Stimulated activated naive CD4-positive, alpha-beta T cell (primary cell): ENCODE results near the gene STX5.
"Not testable (repeated sequence)": the region's sequence is repeated elsewhere in the genome, so short reads cannot be mapped to it uniquely, and the experiment has no call there.

Source experiments
- DNase-seq, 6 experiments: peaks; one replicate each; lab custom pipeline; 2025; lab: John Stamatoyannopoulos, UW

The STX5 gene

GRCh38 chr11:62830904-62831519, 839 bp downstream of the STX5 start:
- DNase-seq = peak in 2 of 6 experiments; percentile 24 to 44

DNA sequence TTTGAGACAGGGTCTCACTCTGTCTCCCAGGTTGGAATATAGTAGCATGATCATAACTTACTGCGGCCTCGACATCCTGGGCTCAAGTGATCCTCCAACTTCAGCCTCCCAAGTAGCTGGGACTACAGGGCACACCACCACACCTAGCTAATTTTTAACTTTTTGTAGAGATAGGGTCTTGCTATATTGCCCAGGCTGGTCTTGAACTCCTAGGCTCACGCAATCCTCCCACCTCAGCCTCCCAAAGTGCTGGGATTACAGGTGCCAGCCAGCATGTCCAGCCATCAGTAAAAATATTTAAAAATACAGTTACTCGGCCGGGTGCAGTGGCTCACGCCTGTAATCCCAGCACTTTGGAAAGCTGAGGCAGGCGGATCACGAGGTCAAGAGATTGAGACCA, 3.7 kb downstream of the STX5 start:
- DNase-seq = not testable (repeated sequence)

DNA sequence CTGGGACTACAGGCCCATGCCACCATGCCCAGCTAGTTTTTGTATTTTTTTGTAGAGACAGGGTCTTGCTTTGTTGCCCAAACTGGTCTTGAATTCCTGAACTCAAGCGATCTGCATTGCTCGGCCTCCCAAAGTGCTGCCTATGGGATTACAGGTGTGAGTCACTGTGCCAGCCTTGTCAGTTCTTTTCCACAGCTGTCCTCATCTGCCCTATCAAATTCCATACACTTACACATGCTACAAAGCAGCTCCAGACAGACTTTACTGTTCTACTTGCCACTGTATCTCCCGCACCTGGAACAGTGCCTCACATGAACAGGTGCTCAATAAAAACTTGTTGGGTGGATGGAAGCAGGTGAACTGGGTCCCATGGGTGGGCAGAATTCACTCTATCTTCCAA, 8.2 kb downstream of the STX5 start:
- DNase-seq = no peak

DNA sequence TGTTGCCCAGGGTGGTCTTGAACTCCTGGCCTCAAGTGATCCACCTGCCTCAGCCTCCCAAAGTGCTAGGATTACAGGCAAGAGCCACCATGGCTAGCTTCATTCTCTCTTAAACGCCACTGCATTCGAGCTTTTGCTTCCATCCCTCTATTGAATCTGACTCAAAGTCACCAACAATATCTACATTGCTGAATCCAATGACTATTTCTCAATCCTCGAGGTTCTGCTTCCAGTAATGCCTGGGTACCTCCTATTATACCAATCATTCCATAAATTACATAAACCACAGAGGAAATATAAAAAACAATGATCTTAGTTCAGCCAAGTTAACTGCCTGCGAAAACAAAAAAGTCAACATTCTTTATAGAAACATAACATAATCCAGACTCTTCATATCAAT, 14.7 kb downstream of the STX5 start:
- no peak for DNase-seq

- no peak for DNase-seq
Observed at GRCh38 chr11:62816557-62816956, 15.3 kb downstream of the STX5 start.

DNA sequence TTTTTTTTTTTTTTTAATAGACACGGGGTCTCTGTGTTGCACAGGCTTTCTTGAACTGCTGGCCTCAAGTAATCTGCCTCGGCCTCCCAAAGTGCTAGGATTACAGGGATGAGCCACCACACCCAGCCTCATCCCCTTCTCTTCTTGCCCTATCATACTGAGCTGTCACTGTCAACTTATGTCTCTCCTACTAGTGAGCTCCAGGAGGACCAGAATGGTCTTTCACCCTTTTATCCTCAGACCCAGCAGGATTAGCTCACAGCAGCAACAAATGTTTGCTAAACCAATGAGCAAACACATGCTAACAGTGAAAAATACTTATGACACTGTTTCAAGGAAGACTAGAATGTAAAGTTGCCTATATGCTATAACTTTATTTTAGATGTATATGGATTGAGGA, 20.2 kb downstream of the STX5 start:
- no peak for DNase-seq

GRCh38 chr11:62810748-62811147, 21.1 kb downstream of the STX5 start:
- no peak for DNase-seq

DNA sequence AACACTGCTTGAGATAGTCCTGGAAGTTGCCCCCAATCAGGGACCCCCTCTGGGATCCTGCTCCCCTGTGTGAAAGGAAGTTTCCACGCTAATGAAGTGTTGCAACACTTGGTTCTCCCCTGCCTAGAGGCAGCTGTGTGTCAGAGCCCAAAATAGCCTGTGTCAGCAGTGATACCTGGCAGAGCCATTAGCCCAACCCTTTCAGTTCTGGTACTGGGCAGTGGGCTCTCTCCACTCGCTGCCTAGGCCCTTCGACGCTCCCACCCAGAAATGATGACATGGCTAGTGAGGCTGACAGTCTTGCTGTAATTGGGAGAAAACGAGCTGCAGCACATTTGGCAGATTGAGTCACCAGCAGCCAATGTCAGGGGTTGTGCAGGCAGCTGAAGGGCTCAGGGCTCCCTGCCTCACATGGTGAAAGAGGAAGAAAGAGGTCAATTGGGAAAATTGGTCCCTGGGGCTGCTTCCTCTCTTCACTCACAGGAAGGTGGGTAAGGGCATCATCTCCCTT, 25.2 kb downstream of the STX5 start:
- no peak for DNase-seq

- peak in 1 of 6 experiments; percentile 40 for DNase-seq
Observed at GRCh38 chr11:62805961-62806441, 25.9 kb downstream of the STX5 start.

GRCh38 chr11:62805076-62805892, 26.6 kb downstream of the STX5 start, which contains the start of gene NXF1:
Gene NXF1 (minus strand): TSS chr11:62805440. CDS start chr11:62805356, 84 bp downstream.
- peak; percentile 92 to 98 (median 94) for DNase-seq

DNA sequence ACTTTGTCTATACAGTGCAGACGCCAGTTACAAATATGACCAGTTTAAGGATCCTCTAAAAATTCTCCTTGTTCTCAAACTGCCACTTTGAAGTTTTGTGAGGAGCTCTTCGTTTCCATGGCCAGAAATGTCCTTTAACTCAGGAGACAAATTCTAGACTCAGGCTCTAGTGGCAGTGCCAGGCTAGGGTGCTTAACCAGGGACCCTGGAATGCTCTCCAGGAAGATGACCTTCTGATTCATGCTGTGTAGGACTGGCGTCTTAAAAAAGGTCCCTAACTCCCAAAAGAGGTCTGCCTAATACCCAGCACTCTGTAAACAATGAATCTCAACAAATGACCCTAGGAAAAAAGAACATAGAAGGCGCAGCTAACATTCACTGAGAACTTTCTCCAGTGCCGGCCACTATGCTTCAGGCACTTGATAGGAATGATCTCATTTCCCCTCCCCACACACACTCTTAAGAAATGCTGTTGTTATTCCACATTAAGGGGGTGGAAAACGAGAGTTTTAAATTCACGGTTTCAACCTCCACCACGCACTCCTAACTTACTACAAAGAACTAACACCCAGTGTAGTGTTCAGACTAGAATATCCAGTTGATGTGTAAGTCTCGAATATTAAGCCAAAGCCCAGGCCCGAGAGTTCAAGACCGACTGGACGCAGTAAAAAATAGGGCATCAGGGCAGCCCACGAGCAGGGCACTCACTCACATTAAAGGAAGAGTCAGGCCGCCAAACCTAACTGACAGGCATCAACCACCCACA, 27.4 kb downstream of the STX5 start:
- no peak for DNase-seq

DNA sequence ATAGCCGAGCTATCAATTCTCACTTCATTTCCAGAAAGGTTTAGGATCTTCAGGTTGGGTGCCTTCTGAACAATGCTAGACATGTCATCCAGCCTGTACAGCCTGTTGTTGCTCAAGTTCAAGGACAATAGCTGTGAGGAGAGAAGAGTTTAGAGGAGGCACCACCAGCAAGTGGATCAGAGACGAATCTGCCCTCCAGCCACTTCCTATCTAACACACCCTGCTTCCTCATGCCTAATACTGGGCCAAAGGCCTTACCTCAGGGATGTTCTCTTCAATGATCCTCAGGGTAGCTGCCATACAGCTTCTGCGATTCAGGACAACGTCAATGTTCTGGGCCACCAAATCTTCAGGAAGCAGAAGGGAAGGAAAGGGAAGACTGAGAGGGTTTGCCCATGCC, 30.8 kb downstream of the STX5 start:
- DNase-seq = no peak

DNA sequence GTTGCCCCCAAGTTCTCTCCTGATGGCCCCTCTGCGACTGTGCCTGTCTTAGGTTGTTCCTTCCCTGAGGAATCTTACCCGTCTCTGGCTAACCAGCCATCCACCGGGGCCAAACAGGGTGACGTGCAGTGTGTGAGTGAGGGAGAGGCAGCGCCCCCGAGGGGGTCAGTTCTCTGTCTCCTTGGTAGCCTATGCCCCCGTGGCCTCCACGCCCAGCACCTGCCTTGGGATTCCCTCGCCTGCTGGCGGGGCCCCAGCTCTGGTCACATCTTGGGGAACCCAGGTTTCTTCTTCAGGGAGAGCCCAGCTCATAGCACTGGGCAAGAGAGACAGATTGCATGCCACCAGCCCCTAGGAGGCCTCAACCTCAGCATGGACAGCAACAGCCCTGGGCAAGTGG, 32.4 kb downstream of the STX5 start:
- DNase-seq = no peak

DNA sequence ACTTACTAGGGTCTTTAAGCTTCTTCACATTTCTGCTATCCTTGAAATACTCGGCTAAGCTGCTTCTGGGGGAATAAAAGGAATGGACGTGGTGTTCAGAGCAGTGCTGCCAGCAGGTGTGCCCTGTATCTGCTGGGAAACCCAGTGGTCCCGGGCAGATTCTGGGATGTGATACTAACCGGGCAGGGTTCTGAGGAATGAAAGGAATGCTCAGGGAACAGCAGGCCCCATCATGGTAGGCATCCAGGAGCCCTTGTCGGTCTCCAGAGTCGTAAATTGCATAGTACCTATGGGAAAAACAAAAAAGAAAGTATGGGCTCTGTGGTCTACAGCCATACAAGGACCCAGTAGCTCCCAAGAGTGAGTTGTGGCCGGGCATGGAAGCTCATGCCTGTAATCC, 35.6 kb downstream of the STX5 start:
- no peak for DNase-seq

DNA sequence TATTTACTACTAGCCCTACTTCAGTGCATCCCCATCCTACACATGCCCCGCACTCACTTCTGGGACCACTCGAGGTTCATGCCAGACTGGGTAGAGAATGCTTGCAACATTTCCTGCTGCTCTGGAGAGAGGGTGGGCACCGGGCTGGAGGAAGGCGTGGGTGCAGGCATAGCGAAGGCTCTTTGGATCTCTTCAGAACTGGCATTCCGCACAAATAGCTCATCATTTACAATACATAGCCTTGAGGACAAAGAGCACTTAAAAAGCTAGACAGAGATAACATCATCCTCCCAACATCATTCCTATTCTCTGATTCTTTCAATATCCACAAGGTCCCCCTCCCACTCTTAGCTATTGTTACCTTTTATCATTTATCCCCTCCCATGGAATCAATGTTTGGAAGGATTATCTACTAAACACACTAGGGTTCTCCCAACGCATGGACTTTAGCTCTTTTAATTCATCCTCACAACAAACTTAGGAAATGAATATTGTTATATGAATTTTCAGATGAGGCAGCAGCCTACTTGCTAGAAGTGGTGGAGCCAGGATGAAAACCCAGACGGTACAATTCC, 37.6 kb downstream of the STX5 start:
- DNase-seq = no peak

GRCh38 chr11:62792202-62792575, 39.7 kb downstream of the STX5 start:
- DNase-seq = peak in 3 of 6 experiments; percentile 36 to 43 (median 41)

DNA sequence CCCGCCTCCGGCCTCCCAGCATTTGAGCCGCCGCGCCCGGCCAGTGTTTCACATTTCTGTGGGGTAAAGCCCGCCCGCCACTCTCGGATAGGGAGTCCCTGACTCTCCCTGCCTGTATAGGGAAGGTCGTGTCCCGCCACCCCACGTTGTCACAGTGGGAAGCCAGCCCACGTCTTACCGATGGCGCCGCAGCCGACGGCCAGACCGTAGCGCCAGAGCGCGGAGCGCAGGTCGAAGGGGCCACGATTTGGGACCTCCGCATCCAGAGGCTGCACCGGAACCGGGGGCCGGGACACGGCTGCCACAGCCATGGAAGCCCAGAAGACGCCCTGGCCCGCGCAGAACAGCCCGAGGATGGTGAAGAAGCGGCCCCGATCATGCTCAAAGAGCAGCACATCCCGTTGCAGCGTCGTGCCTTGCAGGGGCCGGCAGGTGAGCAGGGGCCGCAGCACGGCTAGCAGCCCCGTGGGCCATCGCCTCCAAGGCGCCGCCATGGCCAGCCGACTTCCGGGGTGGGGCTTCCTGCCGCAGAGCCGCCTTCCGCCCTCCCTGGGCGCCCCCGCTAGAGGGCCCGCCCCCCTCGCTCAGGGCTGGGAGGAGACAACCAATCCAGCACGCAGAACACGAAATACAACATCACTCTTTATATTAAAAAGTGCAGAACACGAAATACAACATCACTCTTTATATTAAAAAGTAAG, 40.2 kb downstream of the STX5 start, which contains the start of gene TMEM223:
TMEM223 (minus strand) TSS at position 506 of the 701 bp plus-strand sequence; CDS start at position 494, 12 bp downstream.
- peak; percentile 76 to 88 (median 82) for DNase-seq

DNA sequence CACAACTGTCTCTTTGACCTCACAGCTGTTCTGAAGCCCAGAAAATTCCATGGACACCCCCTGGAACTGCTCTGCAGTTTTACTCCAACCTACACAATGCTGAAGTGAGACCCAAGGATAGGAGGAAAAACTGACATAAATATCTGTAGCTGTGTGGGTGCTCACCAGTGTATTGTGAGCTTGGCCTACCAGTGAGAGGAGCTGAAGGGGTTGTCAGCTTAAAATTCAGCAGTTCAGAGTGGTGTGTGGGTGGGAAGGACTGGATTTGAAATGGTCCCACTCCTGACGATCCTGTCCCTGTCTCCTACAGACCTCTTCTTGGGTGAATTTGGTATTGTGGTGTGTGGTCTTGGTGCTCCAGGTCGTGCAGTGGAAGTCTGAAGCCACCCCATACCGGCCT, 42.3 kb downstream of the STX5 start:
- DNase-seq = no peak

- DNase-seq = no peak
Observed at GRCh38 chr11:62788991-62789390, 42.9 kb downstream of the STX5 start.

DNA sequence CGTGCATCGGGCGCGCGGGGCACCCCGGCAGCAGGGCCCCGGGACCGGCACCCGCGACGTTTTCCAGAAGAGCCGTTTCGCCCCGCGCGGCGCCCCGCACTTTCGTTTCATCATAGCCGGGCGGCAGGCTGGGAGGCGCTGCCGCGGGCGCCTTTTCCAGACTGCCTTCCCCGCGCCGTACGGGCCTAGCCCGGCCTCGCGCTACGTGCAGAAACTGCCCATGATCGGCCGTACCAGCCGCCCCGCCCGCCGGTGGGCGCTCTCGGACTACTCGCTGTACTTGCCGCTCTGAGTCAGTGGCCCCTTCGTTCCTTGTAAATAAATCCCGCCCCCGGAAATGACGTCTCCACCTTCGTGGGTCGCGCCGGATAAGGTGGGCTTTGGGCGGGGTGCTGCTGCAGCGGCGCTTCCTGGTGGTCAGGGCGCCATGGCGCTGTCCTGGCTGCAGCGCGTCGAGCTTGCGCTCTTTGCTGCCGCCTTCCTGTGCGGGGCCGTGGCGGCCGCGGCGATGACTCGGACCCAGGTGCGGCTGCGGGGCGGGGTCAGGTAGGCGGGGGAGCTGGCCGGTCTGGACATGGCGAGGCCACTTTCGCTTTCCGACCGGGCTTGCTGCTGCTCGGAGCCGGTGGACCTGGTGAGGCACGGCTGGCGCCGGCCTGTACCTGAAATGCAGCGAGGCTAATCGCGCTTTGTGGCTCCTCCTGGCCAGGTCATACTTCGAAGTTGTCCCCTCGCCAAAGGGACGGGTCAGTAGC, 44.7 kb downstream of the STX5 start, which contains the start of gene TMEM179B:
TMEM179B (plus strand) TSS at position 398 of the 755 bp plus-strand sequence; CDS start at position 428, 30 bp downstream.
- peak; percentile 88 to 96 (median 94) for DNase-seq
